GM19025 (cell line): Measurements from ENCODE around the gene FAM78A.
"Not testable (repeated sequence)": the region's sequence is repeated elsewhere in the genome, so short reads cannot be mapped to it uniquely, and the experiment has no call there.

Experiments used
- ATAC-seq: cut with Tn5 transposase; IDR thresholded peaks from one replicate; pipeline ENCODE4 v1.9.1; 2021; ENCODE audit warnings: mild to moderate bottlenecking, low read depth, moderate library complexity; ENCODE audit not compliant: unreplicated experiment

Gene FAM78A

DNA sequence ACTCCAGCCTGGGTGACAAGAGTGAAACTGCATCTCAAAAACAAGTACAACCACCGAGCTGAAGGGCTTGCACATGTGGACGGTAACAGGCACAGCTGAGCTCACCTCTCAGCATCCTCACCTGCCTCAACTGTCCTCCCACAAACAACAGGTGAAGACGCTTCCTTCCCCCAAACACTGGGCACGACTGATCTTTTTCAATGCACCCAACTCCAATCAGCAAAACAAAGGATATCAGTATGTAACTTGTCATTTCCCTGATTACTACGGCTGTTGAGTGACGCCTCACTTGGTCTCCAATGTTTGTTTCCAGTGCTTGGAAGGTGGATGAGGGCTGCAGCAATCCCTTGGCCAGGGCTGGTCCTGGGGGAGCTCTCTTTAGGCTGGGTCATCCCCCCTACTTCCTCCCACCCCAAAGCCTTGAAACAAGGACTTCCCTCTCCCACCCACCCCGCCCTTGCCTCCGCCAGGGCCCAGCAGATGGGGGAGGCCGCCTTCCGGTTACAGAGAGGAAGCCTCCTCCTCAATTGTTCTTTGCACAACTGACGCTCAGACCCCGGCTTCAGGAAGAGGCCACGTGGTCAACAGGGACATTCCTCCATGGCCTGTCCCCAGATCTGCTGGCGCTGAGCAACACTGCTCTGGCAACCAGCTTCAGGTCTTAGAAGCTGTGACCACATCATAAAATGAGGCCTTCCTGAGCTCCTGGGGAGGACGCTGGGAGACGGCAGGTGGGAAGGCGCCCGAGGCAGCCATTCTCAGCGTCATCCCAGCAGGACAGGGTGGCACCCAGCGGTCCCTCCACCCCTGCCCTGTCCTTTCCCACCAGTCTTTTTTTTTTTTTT is 5.9 kb downstream of the FAM78A start:
- no peak for ATAC-seq

DNA sequence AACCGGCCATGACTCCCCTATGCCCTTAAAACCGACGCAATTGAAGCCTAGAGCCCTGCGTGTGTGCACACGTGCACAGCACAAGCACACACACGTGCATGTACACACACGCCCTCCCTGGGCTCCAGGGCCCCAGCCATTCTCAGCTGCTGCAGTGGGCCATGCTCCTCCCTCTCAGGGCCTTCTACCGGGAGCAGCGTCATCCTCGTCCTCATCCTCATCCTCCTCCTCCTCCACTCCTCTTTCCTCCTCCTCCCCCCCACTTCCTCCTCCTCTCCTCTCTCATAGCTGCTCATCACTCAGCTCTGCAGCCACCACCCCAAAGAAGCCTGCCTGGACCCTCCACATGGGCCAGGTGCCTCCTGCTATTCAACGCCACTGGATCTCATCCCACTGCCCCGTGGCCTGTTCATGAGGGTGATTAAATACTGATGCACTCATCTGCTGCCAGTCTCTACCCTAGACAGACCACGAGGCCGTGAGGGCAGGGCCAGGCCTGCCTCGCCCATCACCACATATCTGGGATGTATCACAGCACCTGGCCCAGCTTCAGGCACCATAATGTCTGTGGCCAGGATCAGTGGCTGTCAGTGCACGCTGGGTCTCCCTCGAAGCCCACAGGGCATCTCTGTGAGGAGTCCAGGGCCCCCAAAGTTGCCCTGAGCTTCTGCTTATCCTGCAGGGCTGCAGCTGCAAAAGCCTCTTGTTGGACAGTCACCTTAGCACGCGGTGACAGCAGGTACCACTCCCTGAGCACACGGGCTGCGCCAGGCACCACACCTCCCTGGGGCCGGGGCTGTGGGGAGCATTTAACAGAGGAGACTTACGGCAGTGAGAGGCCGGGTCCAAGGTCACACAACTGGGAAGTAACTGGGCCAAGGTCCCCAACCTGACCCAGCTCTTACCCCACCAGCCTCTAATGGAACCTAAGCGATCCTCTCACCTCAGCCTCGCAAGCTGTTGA is 9.8 kb downstream of the FAM78A start:
- no peak for ATAC-seq

DNA sequence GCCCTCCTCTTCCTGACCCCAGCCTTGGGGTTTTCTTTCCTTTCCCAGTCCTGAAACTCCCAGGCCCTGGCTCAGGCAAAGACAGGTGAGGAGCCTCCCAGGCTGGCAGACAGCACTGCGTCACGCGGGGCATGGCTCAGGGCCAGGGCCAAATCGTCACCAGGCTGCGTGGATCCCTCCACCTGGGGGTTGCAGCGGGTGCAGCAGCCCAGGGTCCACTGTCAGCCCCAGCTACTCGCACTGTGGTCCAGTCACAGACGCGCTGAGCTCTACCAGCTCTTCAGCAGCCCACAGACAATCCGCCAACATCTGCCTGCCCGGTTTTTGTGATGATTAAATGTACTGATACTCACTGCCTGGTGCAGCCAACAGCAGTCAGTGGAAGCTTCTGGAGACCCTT is 12.1 kb downstream of the FAM78A start:
- no peak for ATAC-seq

DNA sequence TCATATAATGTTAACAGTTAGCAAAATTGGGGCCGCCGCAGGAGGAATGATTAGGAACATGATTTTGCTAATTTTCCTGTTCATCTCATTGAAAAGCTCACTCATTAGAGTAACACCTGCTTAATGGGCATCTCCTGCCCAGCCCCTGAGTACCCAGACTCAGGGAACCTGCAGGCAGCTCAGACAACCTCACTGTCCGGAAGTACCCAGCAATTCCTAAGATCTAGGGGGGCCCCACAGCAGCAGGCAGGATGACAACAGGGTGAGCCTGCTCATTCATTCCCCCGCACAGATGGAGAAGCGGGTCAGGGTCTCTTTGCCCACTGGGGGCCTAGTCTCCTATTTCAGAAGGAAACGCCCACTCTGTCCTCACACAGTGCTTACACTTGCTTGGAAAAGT is 12.6 kb downstream of the FAM78A start:
- no peak for ATAC-seq

DNA sequence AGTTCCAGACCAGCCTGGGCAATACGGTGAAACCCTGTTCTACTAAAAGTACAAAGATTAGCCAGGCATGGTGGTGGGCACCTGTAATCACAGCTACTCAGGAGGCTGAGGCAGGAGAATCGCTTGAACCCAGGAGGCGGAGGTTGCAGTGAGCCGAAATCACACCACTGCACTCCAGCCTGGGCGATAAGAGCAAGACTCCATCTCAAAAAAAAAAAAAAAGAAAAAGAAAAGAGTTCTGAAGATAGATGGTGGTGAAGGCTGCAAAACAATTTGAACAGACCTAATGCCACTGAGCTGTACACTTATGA is 13.3 kb downstream of the FAM78A start:
- not testable (repeated sequence) for ATAC-seq

DNA sequence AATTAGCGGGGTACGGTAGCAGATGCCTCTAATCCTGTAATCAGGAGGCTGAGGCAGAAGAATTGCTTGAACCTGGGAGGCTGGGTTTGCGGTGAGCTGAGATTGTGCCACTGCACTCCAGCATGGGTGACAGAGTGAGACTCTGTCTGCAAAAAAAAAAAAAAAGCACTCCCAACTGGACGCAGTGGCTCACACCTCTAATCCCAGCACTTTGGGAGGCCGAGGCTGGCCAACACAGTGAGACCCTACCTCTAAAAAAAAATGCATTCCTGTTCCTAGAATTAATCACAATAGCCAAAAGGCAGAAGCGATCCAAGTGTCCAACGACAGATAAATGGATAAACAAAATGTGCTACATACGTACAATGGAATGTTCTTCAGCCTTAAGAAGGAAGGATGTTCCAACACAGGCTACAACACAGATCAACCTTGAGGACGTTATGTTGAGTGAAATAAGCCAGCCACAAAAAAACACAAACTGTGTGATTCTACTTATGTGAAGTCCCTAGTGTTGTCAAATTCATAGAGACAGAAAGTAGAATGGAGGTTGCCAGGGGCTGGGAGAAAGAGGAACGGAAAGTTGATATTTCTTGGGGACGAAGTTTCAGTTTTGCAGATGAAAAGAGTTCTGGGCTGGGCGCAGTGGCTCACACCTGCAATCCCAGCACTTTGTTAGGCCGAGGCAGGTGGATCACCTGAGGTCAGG is 13.8 kb downstream of the FAM78A start:
- no peak for ATAC-seq

DNA sequence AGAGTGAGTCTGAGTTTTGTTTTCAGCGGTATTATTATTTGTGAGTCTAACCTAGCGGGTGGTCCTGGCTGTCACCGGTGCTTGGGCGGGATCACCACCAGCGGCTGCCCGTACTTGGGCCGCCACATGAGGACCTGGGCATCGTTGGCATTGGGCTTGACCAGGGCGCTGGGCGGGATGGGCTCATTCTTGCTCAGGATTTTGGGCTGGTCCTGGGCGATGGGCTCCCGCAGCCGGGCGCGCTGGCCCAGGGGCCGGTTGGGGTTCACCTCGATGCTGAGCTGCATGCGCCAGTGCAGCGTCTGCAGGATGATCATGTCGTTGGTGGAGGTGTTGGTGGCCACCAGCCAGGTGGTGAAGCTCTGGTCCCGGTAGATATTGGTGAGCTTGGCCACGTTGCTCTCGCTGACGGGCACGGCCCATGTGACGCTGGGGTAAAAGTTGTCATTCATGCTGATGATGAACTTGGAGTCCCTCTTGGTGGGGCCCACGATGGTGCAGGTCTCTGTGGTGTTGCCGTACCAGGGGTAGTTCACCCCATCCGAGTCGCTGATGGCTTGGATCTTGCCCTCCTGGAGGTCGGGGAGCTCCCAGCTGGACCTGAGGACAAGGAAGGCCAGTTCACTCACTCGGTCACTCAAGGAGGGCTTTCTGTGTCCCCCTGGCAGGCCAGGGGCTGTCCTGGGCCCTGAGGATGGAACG is 15.4 kb downstream of the FAM78A start:
- ATAC-seq = no peak

DNA sequence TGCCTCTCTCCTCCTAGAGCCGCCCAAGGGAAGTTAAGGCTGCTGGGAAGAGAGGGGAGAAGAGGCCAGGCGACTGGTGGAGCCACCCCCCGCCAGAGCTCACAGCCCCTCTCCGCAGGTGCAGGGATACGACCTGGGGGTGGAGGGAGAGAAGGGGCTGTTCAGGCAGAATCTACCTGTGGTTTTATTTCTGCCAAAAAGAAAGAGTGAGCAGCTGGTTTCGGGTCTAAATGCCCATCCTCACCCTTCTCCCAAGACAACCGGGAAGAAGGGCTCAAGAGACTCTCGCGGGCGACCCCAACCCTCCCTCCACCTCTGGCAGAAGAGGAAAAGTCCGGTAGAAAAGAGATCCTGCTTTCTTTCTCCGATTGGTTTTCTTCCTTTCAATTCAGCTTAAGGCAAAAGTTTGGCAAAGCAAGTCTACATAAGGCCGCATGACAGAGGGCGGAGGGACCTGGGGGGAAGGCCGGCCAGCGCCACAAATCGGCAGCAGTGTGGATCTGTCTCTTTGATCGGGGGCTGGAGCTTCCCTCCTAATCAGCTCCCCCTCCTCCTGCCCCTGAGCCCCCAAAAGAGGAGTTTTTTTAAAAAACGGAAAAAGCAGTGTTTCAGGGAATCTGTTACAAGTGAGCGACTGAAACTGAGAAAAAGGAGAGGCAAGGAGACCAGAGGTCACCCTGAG is 16.3 kb downstream of the FAM78A start:
- ATAC-seq = no peak

DNA sequence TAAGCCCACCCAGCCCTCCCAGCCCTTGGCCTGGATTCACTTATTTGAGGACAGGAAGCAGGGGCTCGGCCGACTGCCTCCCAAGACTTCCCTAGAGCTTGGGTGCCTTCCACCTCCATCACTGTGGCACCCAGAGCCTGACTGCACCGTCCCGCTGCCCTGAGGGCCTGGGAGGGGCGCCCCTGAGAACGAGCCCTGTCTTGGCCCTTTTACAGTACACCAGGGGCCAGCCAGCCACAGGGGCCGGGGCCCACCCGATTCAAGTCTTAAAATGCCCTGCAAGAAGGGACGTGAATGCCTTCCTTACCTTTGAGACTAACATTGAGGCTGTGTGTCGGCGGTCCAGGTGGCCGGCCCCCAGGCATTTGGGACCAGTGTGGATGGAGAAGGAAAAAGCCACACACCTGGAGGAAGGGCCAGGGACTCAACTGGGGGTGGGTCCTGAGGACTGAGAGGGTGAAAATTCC is 16.8 kb downstream of the FAM78A start:
- no peak for ATAC-seq

DNA sequence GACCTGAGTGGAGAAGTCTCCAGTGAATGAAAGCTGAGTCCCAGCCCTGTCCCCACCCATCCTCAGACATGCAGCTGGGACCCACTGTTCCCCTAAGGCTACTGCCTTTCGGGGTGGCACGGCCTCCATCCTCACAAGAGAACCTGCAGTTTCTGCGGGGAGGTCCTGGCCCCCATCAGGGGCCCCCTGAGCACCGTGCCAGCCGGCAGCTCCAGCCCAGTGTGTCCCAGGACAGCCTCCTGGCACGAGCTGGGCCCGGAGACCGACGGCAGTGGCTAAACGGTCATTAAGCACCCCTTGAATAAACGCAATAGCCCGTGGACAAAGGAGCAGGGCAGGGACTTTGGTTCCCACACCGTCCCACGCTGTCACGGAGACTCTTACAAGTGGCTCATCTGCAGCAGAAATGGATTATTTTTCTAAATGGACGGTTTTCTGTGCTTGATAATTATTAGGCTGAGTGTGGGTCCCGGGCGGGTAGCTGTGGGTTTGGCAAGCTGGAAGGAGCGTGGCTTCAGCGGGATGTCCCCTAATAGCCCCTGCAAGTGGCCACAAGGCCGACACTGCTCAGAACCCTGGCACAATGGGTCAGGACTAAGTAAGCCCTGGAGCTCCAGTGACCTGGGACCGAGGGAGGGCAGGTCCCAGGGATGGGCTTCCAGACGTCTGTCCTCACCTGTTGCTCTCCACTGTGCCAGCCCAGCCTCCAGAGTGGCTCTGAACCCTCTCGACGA is 17.4 kb downstream of the FAM78A start:
- no peak for ATAC-seq

DNA sequence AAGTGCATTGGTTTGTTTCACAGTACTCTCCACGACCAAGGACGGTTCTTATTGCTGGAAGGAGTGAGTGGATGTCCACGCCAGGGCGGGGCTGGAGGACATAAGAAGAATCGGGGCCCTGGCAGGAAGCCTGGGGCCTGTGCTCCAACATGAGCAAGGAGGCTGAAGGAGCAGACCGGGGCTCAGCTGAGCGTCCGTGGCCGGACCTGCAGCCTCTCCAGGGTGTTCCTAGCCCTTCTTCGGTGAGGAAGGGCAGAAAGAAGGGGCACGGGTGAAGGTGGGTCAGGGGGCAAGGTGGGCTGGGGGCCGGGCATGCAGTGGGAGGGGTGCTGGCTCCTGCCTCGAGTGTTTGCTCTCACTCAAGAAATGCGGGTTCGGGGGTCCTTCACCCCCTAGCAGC is 18.1 kb downstream of the FAM78A start:
- ATAC-seq = no peak

DNA sequence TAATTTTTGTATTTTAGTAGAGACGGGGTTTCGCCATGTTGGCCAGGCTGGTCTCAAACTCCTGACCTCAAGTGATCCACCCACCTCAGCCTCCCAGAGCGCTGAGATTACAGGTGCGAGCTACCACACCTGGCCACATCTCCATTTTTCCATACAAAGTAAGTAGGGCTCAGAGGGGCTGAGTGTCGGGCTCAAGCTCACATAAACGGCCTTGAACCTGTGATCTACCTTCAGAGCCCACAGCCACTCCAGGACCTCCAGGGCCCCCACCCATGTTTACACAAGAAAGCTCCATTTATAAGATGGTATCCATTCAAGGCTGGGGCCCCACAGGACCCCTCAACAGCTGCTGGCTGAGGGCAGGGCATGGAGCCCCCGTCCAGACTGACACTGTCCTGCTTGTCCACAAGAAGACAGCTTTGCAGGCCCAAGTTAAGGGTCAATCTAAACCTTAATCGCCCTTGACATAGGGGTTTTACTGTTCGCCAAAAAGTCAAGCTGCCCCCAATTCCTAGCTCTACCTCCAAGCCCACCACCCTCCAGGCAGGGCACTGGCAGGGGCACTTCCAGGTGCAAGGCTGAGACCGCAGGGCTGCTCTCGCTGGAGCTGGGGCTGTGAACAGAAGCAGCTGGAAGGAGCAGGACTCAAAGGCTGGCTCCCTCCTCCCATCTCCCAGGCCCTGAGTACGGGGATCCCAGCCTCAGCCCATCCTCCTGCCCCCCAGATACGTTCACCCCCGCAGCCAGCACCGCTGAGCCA is 18.9 kb downstream of the FAM78A start:
- ATAC-seq = no peak

DNA sequence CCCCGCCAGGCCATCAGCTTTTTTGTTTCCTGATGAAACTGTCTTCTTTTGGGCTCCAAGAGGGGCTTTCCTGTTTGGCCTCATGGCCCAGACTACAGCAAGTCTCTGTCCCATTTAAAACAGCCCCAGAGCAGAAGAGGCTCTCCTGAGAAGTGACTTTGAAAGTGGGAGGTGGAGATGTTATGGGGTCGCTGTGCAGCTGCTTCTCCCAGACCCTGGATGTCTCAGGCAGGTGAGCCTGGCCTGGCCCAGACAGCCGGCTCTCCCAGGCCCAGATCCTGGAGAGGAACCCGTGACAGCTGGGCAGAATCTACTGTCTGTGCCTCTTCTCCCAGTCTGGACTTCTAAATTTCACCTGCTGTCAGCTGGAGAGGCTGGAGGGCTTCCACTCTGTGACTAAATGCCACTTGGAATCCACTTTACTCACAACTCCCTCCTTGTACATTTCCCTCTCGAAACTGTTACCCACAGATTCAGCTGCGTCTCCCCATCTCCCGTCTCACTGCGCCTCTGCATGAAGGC is 20.6 kb downstream of the FAM78A start:
- ATAC-seq = no peak

DNA sequence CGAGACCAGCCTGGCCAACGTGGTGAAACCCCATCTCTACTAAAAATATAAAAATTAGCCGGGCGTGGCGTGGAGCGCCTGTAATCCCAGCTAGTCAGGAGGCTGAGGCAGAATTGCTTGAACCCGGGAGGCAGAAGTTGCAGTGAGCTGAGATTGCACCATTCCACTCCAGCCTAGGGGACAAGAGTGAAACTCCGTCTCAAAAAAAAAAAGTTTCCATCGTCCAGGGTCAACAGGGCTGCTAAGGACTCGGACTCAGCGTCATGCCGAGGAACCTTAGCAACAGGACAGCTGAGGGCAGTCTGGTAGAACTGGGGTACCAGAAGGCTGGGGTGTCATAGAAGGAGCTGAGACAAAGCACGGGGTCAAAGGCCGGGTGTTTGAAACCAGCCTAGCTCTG is 21.7 kb downstream of the FAM78A start:
- no peak for ATAC-seq

DNA sequence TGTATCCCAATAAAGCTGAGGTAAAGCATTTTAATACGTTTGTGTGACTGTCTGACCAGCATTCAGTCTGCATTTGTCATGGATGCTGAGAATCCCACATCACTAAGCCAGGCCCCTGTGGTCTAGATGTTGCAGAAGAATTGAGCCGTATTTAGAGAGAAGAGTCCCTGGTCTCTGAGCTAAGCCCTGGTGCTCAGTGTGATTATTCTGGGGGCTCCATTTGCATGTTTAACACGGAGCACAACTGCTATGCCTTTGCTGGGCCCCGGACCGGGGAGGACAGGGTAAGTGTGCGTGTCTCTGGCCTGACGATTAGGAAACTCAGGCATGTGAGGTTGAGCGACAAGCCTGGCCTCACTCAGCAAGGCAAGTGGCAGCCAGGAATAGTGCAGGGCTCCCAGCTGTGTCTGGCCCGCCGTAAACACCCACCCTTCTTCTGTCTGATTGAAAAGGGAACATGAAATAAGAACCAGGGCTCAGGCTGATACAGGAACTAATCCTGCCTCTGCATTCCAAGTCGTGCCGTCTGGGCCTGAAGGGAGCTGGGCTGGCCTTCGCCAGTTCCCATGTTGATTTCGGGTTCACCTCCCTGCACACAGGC is 22.3 kb downstream of the FAM78A start:
- no peak for ATAC-seq

DNA sequence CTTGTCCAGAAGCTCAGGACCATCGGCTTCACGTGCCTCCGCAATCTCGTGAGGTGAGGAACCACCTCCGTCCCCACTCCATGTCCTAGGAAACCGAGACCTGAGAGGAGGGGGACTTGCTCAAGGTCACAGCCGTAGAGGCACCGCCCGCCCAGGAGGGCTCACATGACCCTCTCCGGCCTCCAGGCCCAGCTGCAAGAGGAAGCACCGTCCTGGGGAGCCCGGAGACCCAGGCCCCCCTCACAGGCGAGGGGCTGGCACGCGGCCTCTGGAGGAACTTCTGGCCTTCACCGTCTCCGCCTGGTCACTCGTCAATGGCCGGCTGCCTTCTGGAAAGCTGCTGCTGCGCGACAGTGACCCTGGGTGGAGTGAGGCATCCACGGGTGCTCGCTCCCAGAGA is 24.2 kb downstream of the FAM78A start:
- ATAC-seq = no peak

DNA sequence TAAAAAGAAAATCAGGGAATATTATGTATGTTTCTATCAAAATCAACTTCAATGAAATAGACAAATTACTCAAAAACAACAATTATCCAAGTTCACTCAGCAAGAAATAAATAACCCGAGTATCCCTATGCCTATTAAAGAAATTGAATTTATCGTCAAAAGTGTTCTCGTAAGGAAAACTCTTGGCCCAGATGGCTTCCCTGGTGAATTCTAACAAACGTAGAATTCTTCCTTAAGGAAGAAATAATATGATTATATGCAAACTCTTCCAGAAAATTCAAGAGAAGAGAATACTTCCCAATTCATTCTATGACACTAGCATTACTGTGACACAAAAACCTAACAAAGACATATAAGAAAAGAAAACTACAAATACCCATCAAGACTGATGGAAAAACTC is 29.7 kb downstream of the FAM78A start:
- no peak for ATAC-seq

DNA sequence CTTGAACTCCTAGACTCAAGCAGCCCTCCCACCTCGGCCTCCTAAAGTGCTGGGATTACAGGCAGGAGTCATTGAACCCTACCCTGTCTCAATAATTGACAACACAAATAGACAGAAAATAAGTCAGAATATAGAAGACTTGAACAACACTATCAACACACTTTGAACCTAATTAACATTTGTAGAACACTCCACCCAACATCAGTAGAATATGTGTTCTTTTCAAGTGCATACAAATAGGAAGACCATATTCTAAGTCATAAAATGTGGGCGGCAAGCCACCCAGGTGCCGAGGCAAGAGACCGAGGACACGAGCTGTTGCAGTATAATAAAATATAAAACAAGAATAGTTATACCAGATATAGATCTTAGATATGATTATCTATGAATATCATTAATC is 32.0 kb downstream of the FAM78A start:
- not testable (repeated sequence) for ATAC-seq
